Stimulated activated CD4-positive, alpha-beta T cell treated with anti-CD3 and anti-CD28 coated beads, Interleukin-12 subunit alpha, Interleukin-12 subunit beta, amount 100 ng/mL, for 48 hours (primary cell): Measurements from ENCODE around the gene DENND6A.
"Not testable (repeated sequence)": the region's sequence is repeated elsewhere in the genome, so short reads cannot be mapped to it uniquely, and the experiment has no call there.

Experiments used
- DNase-seq, 3 donors: peaks; one replicate each; pipeline ENCODE4 v3.0.0-alpha.2; 2020; ENCODE audit warnings: low read depth in 2 of 3, low spot score in 1 of 3

The DENND6A gene

GRCh38 chr3:57692396-57693147 is at the start of gene DENND6A:
DENND6A (minus strand) TSS chr3:57693077; CDS start chr3:57693018, 59 bp downstream.
- peak; percentile 90 to 94 (median 92) for DNase-seq

GRCh38 chr3:57740027-57740426 is 47.1 kb upstream of the DENND6A start:
- DNase-seq = no peak

- DNase-seq = no peak
Measured at GRCh38 chr3:57738391-57738790, 45.5 kb upstream of the DENND6A start.

- DNase-seq = no peak
Measured at GRCh38 chr3:57737840-57738239, 45.0 kb upstream of the DENND6A start.

- no peak for DNase-seq
Measured at GRCh38 chr3:57735405-57735804, 42.5 kb upstream of the DENND6A start.

GRCh38 chr3:57733790-57734189 is 40.9 kb upstream of the DENND6A start:
- no peak for DNase-seq

GRCh38 chr3:57731311-57731710 is 38.4 kb upstream of the DENND6A start:
- no peak for DNase-seq

GRCh38 chr3:57730682-57731081 is 37.8 kb upstream of the DENND6A start:
- DNase-seq = no peak

- DNase-seq = no peak
Measured at GRCh38 chr3:57729334-57730045, 36.6 kb upstream of the DENND6A start.

GRCh38 chr3:57727106-57727505 is 34.2 kb upstream of the DENND6A start:
- DNase-seq = no peak

GRCh38 chr3:57726397-57726796 is 33.5 kb upstream of the DENND6A start:
- DNase-seq = no peak

- no peak for DNase-seq
Measured at GRCh38 chr3:57718118-57718517, 25.2 kb upstream of the DENND6A start.

- no peak for DNase-seq
Measured at GRCh38 chr3:57717205-57717868, 24.5 kb upstream of the DENND6A start.

- no peak for DNase-seq
Measured at GRCh38 chr3:57715686-57716085, 22.8 kb upstream of the DENND6A start.

GRCh38 chr3:57709559-57709958 is 16.7 kb upstream of the DENND6A start:
- no peak for DNase-seq

GRCh38 chr3:57709031-57709430 is 16.2 kb upstream of the DENND6A start:
- no peak for DNase-seq

- no peak for DNase-seq
Measured at GRCh38 chr3:57706462-57706861, 13.6 kb upstream of the DENND6A start.

- DNase-seq = not testable (repeated sequence)
Measured at GRCh38 chr3:57705351-57705750, 12.5 kb upstream of the DENND6A start.

GRCh38 chr3:57701781-57702180 is 8.9 kb upstream of the DENND6A start:
- no peak for DNase-seq

GRCh38 chr3:57700737-57701136 is 7.9 kb upstream of the DENND6A start:
- DNase-seq = no peak

- DNase-seq = no peak
Measured at GRCh38 chr3:57699591-57699990, 6.7 kb upstream of the DENND6A start.

- no peak for DNase-seq
Measured at GRCh38 chr3:57696801-57697321, 4.0 kb upstream of the DENND6A start.
